GM10266 (cell line): ENCODE data around the gene GRID2.
"Not testable (repeated sequence)": the region's sequence is repeated elsewhere in the genome, so short reads cannot be mapped to it uniquely, and the experiment has no call there.

Experiments used
- DNase-seq: peaks from one replicate; pipeline ENCODE4 v3.0.0; 2012; ENCODE audit errors: extremely low spot score
- CTCF ChIP-seq: IDR thresholded peaks from 2 replicates; pipeline ENCODE4 v1.5.1; 2012; ENCODE audit warnings: mild to moderate bottlenecking, low read depth; ENCODE audit not compliant: control insufficient read depth, insufficient read depth; ENCODE audit errors: missing control alignments

GRID2 gene

DNA sequence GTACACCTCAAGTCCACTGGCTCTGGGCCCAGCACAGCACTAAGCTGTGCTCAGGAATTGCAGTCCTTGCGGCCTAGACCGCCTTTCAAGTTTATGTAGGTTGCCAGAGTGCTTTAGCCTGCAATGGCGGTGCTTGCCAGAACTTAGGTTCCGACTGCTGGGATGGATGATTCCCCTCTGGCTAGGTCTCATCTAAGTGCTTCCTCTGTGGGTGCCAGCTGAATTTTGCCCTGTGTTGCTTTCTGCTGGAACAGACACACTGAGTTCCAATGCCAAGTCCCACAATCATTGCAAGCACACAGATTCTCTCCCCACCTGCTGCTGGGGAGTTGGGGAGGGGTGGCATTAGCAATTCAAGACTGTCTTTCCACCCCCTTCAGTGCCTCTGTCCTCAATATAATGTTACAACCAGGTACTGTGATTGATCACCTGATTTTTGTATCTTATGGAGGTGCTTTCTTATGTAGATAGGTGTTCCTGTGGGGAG is 129.5 kb downstream of the GRID2 start:
- TF ChIP-seq CTCF = no peak
- DNase-seq = no peak

- not testable (repeated sequence) for DNase-seq
Observed at GRCh38 chr4:92438722-92439121, 135.0 kb downstream of the GRID2 start.

DNA sequence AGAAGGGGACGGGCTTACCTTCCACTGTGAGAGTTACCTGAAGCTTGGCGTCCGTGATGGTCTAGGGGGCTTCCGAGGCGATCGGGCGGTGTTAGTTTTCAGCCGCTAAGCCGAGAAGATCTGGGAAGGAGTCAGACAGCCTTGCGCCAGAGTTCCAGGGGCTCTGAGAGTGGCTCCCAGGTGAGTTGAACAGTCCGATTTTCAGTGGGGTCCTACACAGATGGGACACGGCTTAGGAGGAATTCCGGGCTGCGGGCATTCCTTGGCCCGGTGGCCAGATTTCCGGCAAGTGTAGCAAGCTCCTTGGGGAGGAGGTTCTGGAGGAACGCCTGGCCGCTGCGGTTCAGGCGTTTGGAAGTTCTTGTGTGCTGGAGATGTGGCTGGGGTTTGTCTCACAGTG is 138.4 kb downstream of the GRID2 start:
- DNase-seq = not testable (repeated sequence)

- not testable (repeated sequence) for DNase-seq
Observed at GRCh38 chr4:92444143-92444843, 140.5 kb downstream of the GRID2 start.

GRCh38 chr4:92445127-92445526 is 141.4 kb downstream of the GRID2 start:
- TF ChIP-seq CTCF = no peak
- DNase-seq = no peak

DNA sequence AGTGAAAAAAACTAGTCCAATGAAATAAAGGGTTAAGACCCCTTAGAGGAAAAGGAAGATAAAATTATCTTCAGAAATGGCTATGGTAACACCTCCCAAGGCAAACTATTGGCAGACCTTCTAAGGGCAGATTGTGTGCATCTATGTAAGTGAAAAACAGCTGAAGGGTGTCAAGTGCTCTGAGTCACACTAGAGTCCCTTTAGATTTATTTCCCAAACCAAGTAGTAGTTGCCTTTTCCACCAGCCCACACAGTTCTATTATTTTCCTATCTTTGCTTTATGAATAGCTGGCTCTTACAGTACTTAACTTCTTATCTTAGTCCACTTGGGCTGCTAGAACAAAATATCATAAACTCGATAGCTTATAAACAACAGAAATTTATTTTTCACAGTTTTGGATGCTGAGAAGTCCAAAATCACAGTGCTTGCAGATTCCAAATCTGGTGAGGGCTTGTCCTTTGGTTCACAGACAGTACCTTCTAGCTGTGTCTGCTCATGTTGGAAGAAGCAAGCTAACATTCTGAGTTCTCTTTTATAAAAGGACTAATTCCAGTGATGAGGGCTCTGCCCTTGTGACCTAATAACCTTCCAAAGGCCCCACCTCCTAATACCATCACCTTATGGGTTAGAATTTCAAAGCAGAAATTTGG is 143.6 kb downstream of the GRID2 start:
- TF ChIP-seq CTCF = no peak
- no peak for DNase-seq

GRCh38 chr4:92448176-92448575 is 144.4 kb downstream of the GRID2 start:
- not testable (repeated sequence) for DNase-seq

- no peak for DNase-seq
- no peak for TF ChIP-seq CTCF
Observed at GRCh38 chr4:92450694-92451093, 146.9 kb downstream of the GRID2 start.

DNA sequence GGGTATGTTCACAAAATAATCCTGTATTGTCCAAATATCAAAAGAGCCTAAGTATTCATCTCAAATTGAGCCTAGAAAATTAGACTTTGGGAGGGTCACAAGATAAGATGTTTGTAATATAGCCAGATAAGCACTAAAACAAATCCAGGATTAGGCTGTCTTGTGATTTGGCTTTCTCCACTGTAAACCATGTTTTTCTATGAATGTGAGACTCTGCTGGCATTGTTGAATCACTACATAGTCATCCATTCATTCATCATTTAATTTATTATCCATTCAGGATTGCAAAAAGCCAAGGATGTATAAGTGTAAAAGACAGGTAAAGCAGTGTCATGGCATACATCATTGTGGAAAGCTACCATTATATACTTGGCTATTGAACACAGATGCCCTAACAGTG is 148.0 kb downstream of the GRID2 start:
- DNase-seq = no peak
- TF ChIP-seq CTCF = no peak

DNA sequence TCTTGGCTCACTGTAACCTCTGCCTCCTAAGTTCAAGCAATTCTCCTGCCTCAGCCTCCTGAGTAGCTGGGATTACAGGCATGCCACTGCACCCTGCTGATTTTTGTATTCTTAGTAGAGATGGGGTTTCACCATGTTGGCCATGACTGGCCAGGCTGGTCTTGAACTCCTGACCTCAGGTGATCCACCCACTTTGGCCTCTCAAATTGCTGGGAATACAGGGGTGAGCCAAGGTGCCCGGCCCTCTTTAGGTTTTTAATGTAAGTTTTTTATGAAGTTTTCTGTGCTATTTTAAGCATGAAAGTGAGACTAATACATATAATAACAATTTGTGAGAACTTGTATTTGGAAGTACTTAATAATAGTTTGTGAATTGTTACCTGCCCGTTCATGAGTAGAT is 148.6 kb downstream of the GRID2 start:
- DNase-seq = not testable (repeated sequence)
